ENCODE results near the gene PPRC1. TPM values are rescaled to one million over a fixed set of nuclear protein-coding genes. Genes with fewer than 3 reads are reported as not detected.

PPRC1 gene
- total RNA-seq, 1 experiment from 2014 or later: 7.0 TPM

DNA sequence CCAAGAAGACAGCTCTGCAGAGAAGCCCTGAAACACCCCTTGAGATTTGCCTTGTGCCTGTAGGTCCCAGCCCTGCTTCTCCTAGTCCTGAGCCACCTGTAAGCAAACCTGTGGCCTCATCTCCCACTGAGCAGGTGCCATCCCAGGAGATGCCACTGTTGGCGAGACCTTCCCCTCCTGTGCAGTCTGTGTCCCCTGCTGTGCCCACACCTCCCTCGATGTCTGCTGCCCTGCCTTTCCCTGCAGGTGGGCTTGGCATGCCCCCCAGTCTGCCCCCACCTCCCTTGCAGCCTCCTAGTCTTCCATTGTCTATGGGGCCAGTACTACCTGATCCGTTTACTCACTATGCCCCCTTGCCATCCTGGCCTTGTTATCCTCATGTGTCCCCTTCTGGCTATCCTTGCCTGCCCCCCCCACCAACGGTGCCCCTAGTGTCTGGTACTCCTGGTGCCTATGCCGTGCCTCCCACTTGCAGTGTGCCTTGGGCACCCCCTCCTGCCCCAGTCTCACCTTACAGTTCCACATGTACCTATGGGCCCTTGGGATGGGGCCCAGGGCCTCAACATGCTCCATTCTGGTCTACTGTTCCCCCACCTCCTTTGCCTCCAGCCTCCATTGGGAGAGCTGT, 8.2 kb downstream of the PPRC1 start:
- DNase-seq (ENCODE audit: low spot score): no peak
- in situ Hi-C loops (cut with HindIII; ENCODE audit: low sequenced_read_pairs): no loop called here

DNA sequence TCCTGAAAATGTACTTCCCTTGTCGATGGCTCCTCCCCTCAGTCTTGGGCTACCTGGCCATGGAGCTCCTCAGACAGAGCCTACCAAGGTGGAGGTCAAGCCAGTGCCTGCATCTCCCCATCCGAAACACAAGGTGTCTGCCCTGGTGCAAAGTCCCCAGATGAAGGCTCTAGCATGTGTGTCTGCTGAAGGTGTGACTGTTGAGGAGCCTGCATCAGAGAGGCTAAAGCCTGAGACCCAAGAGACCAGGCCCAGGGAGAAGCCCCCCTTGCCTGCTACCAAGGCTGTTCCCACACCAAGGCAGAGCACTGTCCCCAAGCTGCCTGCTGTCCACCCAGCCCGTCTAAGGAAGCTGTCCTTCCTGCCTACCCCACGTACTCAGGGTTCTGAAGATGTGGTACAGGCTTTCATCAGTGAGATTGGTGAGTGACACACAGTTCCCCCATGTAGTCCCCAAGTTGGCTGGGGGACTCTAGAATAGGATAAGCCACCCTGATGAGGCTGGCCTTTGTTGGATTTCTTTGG, 8.8 kb downstream of the PPRC1 start:
- in situ Hi-C loops (cut with HindIII; ENCODE audit: low sequenced_read_pairs): no loop called here

DNA sequence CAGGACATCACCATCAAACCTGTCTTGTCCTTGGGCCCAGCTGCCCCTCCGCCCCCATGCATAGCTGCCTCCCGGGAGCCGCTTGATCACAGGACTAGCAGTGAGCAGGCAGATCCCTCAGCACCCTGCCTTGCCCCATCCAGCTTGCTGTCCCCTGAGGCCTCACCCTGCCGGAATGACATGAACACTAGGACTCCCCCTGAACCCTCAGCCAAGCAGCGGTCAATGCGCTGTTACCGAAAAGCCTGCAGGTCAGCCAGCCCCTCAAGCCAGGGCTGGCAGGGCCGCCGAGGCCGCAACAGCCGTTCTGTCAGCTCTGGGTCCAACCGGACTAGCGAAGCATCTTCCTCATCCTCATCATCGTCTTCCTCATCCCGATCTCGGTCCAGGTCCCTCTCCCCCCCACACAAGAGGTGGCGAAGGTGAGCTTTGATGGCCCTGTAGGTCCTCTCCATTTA, 14.2 kb downstream of the PPRC1 start:
- in situ Hi-C loops (cut with HindIII; ENCODE audit: low sequenced_read_pairs): no loop called here
- no peak for DNase-seq (ENCODE audit: low spot score)

More for the DNA sequence above, 8.8 kb downstream of the PPRC1 start:
- no peak for DNase-seq (ENCODE audit: low spot score)

DNA sequence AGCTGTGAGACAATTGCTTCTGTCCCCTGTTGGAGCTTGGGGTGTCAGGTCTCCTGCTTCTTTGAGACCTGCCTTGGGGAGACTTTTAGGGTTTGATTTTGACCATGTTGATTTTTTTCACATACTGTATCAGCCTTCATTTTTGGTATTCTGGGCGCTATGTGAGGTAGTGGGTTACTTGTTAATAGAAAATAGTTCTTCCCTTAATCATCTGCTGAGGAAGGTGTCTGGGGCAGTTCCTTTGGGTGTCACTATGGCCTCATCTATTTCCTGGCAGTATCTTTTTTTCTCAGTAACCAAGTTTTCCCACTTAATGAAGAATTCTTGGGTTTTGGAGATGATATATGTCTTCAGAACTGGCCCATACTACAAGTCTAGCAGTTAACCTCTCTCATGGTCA, 14.7 kb downstream of the PPRC1 start:
- in situ Hi-C loops (cut with HindIII; ENCODE audit: low sequenced_read_pairs): no loop called here
- DNase-seq (ENCODE audit: low spot score): no peak

DNA sequence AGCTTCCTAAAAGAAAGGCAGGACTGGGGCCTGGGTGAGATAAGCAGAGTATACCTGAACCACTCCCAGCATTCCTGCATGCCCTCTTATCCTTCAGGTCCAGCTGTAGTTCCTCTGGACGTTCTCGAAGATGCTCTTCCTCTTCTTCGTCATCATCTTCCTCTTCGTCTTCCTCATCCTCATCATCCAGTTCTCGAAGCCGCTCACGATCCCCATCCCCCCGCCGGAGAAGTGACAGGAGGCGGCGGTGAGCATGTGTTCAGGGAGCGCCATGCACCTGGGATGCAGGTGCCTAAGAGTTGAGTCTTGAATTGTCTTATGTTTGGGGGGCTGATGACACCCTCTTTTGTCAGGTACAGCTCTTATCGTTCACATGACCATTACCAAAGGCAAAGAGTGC, 15.4 kb downstream of the PPRC1 start:
- DNase-seq (ENCODE audit: low spot score): no peak
- in situ Hi-C loops (cut with HindIII; ENCODE audit: low sequenced_read_pairs): no loop called here

DNA sequence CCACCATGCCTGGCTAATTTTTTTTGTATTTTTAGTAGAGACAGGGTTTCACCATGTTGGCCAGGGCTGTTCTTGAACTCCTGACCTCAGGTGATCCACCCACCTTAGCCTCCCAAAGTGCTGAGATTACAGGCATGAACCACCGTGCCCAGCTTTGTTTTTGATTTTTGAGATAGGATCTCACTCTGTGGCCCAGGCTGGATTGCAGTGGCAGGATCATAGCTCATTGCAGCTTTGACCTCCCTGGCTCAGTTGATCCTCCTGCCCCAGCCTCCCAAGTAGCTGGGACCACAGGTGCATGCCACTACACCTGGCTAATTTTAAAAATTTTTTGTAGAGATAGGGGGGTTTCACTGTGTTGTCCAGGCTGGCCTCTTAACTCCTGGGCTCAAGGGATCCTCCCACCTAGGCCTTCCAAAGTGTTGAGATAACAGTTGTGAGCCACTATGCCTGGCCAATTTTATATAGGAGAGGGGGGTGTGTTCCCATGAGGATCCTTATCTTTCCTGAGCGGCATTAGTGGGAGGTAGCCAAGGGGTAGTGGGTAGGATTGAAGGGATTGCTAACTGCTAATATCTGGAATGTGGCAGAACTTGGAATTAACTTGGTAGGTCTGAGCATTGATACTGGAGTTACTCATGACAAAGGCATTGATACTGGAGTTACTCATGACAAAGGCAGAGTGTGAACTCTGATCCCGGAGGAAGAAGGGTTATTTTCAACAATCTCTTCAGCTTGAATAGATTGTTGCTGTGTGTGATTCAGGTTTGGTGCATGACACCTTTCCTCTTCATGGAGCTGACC, 18.3 kb downstream of the PPRC1 start:
- in situ Hi-C loops (cut with HindIII; ENCODE audit: low sequenced_read_pairs): no loop called here
- no peak for DNase-seq (ENCODE audit: low spot score)

DNA sequence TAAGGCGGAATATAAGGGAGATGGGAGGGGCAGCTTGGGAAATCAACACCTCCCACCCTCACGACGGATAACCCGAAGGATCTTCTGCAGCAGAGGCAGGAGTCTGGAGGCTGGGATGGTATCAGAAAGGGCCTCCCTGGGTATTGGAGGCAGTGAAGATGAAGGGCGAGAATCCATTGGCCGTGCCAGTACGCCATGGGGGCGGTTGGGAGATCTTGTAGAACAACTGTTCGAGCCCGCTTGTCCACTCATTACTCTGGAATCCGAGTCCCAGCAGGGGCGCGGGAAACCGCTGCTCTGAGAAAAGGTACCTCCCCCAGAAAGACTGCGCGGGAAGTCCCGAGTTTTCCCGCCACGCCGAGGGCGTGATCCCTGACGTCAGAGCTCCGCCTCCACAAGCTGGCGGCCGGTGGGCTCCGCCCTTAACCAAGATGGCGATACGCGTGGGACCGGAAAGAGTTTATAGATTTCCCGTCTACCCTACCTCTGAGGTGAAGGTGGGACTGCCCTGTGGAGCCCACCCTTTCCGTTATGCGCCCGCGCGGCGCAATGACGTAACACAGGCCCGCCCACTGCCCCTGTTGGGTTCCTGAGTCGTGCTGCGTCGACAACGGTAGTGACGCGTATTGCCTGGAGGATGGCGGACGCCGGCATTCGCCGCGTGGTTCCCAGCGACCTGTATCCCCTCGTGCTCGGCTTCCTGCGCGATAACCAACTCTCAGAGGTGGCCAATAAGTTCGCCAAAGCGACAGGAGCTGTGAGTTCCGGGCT, 19.1 kb downstream of the PPRC1 start, which contains the start of gene NOLC1:
Gene NOLC1 (plus strand): TSS at position 616 of the 771 bp plus-strand sequence. CDS start 22 bp downstream, at position 638.
- in situ Hi-C loops (cut with HindIII; ENCODE audit: low sequenced_read_pairs): no loop called here

DNA sequence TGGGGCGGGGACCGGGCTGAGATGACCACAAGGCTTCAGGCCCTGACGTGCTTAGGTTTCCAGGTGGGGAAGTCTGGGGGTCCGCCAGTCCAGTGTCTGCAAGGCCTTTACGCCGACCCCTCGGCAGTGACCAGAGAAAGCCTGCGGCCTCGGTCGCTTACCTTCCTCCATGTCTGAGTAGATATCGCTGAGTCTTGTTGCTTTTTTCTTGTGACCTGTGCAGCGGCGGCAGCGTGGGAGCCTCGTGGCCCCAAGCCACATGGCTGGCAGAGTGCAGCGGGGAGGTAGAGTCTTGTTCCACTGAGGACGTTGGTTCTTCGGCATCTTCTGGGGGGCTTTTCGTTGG, 19.7 kb downstream of the PPRC1 start:
- DNase-seq (ENCODE audit: low spot score): no peak
- in situ Hi-C loops (cut with HindIII; ENCODE audit: low sequenced_read_pairs): no loop called here

More for the DNA sequence above, 19.1 kb downstream of the PPRC1 start, which contains the start of gene NOLC1:
- peak; percentile 99 for DNase-seq (ENCODE audit: low spot score)

DNA sequence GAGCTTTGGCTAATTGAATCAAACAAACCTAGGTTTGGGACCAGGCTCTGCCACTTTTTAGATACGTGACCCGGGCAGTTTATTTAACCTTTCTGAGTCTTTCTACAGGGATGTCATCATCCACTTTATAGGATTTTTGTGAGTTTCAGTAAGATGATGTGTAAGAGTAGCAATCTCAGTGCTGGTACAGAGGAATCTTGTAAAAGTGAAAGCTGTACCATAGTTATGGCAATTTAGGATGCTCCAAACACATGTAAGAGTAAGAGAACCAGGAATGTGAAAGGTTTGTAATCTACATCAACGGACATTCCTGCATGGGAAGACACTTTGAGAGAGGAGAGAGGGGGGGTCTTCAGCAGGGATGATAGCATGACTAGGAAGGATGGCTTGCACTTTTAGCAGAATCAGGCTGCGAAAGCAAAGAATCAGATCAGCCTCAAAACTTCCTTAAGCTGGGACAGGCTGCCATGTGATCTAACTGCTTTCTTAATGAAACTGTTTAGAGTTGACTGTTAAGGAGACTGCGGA, 20.3 kb downstream of the PPRC1 start:
- DNase-seq (ENCODE audit: low spot score): no peak
- in situ Hi-C loops (cut with HindIII; ENCODE audit: low sequenced_read_pairs): no loop called here

DNA sequence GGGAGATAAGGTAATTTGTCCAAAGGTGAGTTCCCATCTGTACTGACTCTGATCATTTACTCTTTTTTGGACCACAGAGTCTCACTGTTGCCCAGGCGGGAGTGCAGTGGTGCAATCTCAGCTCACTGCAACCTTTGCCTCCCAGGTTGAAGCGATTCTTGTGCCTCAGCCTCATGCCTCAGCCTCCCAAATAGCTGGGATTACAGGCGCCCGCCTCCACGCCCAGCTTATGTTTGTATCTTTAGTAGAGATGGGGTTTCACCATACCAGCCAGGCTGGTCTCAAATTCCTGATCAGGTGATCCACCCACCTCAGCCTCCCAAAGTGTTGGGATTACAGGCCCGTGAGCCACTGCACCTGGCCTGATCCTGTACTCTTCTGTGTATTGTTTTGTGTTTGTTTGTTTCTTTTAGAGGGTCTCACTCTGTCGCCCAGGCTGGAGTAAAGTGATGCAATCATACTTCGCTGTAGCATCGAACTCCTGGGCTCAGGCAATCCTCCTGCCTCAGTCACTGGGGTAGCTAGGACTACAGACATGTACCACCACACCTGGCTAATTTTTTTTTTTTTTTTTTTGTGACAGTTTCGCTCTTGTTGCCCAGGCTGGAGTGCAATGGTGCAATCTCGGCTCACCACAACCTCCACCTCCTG, 21.8 kb downstream of the PPRC1 start:
- in situ Hi-C loops (cut with HindIII; ENCODE audit: low sequenced_read_pairs): no loop called here
- DNase-seq (ENCODE audit: low spot score): no peak

DNA sequence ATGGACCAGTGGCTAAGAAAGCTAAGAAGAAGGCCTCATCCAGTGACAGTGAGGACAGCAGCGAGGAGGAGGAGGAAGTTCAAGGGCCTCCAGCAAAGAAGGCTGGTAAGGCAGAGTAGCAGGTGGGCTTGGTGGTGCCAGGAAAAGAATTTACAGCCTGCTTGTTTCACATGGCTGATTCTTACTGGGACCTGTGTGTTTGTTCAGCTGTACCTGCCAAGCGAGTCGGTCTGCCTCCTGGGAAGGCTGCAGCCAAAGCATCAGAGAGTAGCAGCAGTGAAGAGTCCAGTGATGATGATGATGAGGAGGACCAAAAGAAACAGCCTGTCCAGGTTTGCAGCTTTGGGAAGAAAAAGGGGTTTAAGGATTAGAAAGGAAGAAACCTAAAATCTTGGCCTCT, 24.4 kb downstream of the PPRC1 start:
- DNase-seq (ENCODE audit: low spot score): no peak
- in situ Hi-C loops (cut with HindIII; ENCODE audit: low sequenced_read_pairs): no loop called here

DNA sequence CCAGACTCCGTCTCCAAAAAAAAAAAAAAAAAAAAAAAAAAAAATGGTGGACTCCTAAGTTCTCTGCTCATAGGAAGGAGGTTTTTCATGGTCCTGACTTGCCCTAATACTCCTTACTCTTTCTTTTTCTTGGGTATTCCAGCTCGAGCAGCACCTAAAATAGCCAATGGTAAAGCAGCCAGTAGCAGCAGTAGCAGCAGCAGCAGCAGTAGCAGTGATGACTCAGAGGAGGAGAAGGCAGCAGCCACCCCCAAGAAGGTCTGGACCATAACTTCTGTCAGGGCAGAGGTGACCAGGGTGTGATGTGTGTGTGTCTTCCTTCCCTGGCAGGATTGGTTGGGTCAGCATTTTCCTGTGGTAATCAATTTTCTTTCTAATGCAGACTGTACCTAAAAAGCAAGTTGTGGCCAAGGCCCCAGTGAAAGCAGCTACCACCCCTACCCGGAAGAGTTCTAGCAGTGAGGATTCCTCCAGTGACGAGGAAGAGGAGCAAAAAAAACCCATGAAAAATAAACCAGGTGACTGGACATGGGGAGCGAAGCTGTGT, 26.3 kb downstream of the PPRC1 start:
- no peak for DNase-seq (ENCODE audit: low spot score)
- in situ Hi-C loops (cut with HindIII; ENCODE audit: low sequenced_read_pairs): no loop called here

DNA sequence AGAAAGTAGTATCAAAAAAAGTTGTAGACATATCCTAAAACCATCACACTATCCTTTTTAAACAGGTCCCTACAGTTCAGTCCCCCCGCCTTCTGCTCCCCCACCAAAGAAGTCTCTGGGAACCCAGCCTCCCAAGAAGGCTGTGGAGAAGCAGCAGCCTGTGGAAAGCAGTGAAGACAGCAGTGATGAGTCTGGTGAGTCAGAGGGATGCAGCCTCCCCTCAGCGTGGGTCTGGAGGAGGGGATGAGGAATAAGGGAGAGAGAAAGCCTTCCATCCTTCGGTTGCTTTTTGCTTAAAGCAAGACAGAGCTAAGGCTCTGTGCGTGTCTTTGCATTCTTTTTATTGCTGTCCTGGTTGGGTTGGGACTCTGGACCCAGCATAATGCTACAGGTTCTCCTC, 27.0 kb downstream of the PPRC1 start:
- no peak for DNase-seq (ENCODE audit: low spot score)
- in situ Hi-C loops (cut with HindIII; ENCODE audit: low sequenced_read_pairs): no loop called here

DNA sequence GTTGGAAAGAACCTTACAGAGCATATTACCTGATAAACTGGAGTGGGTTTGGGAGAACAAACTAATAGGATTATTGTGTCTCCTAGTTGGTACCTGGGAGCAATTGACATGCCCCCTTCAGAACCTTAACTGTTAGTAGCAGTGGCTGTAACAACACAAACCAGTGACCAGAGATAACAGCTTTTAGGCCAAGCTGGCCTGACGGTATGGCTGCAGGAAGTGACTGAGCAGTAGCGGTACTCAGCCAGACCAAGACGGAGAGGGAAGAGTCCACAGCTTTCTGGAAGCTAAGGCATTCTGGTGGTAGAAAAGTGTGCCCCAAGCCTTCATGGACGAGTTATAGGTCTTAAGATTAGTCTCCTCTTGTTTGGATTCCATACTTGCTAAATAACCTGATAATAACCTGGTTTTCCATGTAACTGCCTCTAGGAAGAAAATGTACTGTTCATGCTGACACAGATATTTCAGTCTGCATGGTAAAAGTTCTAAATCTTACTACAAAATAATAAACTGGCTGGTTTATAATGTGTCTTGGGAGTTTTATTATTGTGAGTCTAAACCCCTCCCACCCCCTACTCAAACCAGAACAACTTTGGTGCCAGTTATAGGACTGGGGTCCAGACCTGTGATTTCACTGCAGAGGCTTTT, 30.6 kb downstream of the PPRC1 start:
- in situ Hi-C loops (cut with HindIII; ENCODE audit: low sequenced_read_pairs): no loop called here
- DNase-seq (ENCODE audit: low spot score): no peak

DNA sequence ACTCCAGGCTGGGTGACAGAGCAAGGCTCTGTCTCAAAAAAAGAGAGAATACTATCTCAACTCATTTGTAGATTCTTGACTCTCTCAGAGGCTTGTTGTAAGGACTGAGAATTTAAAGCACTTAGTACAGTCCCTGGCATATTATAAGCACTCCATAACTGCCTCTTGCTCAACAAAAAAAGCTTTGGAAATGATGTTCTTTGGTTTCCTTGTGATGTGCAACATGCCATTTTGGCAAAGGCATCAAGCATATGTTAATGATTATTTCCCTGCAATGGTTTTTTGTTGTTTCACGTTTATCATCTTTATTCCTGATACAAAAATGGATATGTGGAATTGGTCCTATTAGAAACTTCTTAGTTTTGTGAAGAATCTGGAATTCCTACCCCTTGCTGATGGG, 35.0 kb downstream of the PPRC1 start:
- in situ Hi-C loops (cut with HindIII; ENCODE audit: low sequenced_read_pairs): loop anchor here (5.0 kb wide), 1 partner anchor 59 kb away; the partner anchor contains the start of gene ELOVL3

DNA sequence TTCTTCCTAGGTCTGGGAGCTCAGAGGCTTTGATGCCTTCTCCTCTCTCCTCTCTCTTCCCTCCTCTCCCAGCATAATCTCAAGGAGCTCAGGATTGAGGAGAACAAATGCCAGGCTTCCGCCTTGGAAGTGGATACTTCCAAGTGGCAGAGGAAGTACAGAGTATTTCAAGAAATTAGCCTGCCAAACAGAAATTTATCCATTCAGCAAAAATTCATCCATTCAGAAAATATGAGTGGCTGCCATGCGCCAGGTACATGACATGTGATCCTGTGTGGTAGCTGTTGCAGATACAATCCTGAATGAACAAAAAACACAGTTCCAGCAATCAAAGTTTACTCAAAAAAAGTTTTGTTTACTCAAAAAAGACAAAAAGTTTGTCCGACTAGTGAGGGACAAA, 37.8 kb downstream of the PPRC1 start:
- no peak for DNase-seq (ENCODE audit: low spot score)
- in situ Hi-C loops (cut with HindIII; ENCODE audit: low sequenced_read_pairs): no loop called here

More for the DNA sequence above, 35.0 kb downstream of the PPRC1 start:
- no peak for DNase-seq (ENCODE audit: low spot score)

DNA sequence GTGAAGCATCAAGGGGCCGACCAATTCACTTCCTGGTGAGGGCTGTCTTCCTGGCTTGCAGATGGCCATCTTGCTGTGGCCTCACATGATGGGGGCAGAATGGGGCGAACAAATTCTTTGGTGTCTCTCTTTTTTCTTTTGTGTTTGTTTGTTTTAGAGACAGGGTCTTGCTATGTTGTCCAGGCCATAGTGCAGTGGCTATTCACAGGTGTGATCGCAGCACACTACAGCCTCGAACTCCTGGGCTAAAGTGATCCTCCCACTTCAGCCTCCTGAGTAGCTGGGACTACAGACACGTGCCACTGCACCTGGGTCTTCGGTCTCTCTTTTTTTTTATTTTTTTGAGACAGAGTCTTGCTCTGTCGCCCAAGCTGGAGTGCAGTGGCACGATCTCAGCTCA, 39.4 kb downstream of the PPRC1 start:
- in situ Hi-C loops (cut with HindIII; ENCODE audit: low sequenced_read_pairs): no loop called here
- no peak for DNase-seq (ENCODE audit: low spot score)

DNA sequence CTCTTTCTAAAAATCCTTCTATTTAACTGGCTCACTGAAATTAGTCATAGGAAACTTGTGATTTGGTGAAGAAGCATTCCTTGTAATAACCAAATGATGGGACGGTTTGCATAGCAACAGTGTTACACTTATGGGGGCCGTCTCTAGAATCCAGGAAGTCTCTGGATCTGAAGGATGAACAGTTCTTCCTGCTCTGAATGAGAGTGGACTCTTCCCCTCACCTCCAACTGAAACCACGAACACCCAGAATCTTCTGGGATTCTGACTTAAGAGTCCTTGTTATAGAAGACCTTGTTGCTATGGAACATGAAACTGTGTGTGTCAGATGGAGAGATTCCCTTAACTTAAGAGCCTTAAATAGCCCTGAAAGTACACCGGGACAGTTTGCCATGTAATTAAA, 42.6 kb downstream of the PPRC1 start:
- in situ Hi-C loops (cut with HindIII; ENCODE audit: low sequenced_read_pairs): no loop called here
- DNase-seq (ENCODE audit: low spot score): no peak

Measured in G401 (cell line).